CD4-positive, alpha-beta T cell (primary cell): ENCODE results near the gene CAMKK1. TPM values are rescaled to one million over a fixed set of nuclear protein-coding genes. Genes with fewer than 3 reads are reported as not detected.

Source experiments
- ATAC-seq: fragments of 200-7000 bp; cut with Tn5 transposase; one replicate; pipeline ENCODE4 v1.10.0; 2022; ENCODE audit warnings: mild to moderate bottlenecking; ENCODE audit not compliant: poor library complexity
- CTCF ChIA-PET: fragments of 350-600 bp; sonication (Branson Sonifier 250); formaldehyde crosslinking; loops from one replicate; lab custom pipeline; 2021; ENCODE audit warnings: antibody characterized with exemption, inconsistent platforms; lab: Charles Lee
- POLR2A ChIA-PET: fragments of 350-600 bp; sonication (Branson Sonifier 250); formaldehyde crosslinking; loops from one replicate; lab custom pipeline; 2021; ENCODE audit warnings: antibody characterized with exemption, inconsistent platforms; lab: Charles Lee
- DNase-seq, 14 experiments: peaks; one replicate each; pipeline ENCODE4 v3.0.0-alpha.2; 2013 to 2020; ENCODE audit warnings: mixed read lengths in 2 of 14
- H3K27ac ChIP-seq, 2 donors: one replicate each; pipeline versions ENCODE4 v1.5.1 to v1.7.0; 2013; ENCODE audit warnings: low read length in 2 of 2, low read depth in 1 of 2, mild to moderate bottlenecking in 1 of 2
- H3K27me3 ChIP-seq, 2 experiments: 1 replicate in 1 of 2; 2 replicates in 1 of 2; pipeline versions ENCODE4 v1.6.1 to v1.7.0; 2013; ENCODE audit warnings: low read length in 2 of 2, control low read depth in 1 of 2, mild to moderate bottlenecking in 1 of 2, moderate library complexity in 1 of 2; ENCODE audit not compliant: insufficient read depth in 2 of 2, control insufficient read depth in 1 of 2
- H3K36me3 ChIP-seq: one replicate; pipeline ENCODE4 v1.6.1; 2013; ENCODE audit warnings: low read length, control low read depth; ENCODE audit not compliant: insufficient read depth
- H3K4me1 ChIP-seq: one replicate; pipeline ENCODE4 v1.6.1; 2013; ENCODE audit warnings: low read length, control low read depth; ENCODE audit not compliant: insufficient read depth
- H3K4me3 ChIP-seq: one replicate; pipeline ENCODE4 v1.5.1; 2013; ENCODE audit warnings: mild to moderate bottlenecking, low read length, moderate library complexity
- H3K9me3 ChIP-seq, 2 experiments: 1 replicate in 1 of 2; 2 replicates in 1 of 2; pipeline versions ENCODE4 v1.6.1 to v1.7.0; 2013; ENCODE audit warnings: low read length in 2 of 2, mild to moderate bottlenecking in 2 of 2, control low read depth in 1 of 2, moderate library complexity in 1 of 2; ENCODE audit not compliant: control insufficient read depth in 1 of 2, insufficient read depth in 1 of 2
- H3K27ac Mint-ChIP-seq: one replicate; pipeline ENCODE4 v1.8.0; 2020; ENCODE audit warnings: mixed read lengths
- H3K27me3 Mint-ChIP-seq: one replicate; pipeline ENCODE4 v1.8.0; 2021; ENCODE audit warnings: mixed read lengths
- H3K36me3 Mint-ChIP-seq: one replicate; pipeline ENCODE4 v1.8.0; 2021; ENCODE audit warnings: low read depth, mixed read lengths
- H3K4me1 Mint-ChIP-seq: one replicate; pipeline ENCODE4 v1.8.0; 2021; ENCODE audit warnings: low read depth, mixed read lengths
- H3K4me3 Mint-ChIP-seq: one replicate; pipeline ENCODE4 v1.8.0; 2020; ENCODE audit warnings: mild to moderate bottlenecking, mixed read lengths
- H3K9me3 Mint-ChIP-seq: one replicate; pipeline ENCODE4 v1.8.0; 2020; ENCODE audit warnings: mixed read lengths
- intact Hi-C, 2 experiments: fragments of 100-400 bp; cut with DNase I in 1 of 2; cut with micrococcal nuclease in 1 of 2; formaldehyde crosslinking; loops; one replicate each; pipeline versions ENCODE4 v1.15.1 to v1.9.0; 2023 to 2025; cut with DNase I, micrococcal nuclease
- total RNA-seq, 174 experiments: library from RNA in 2 of 174; stranded (reverse) in 2 of 174; gene quantifications; one replicate each; pipeline ENCODE4 v1.2.3 and lab custom pipeline; 2021 to 2026
- TF ChIP-seq, protein P1 (sequence below): fragments of 200-600 bp; IDR thresholded peaks from one replicate; pipeline ENCODE4 v1.8.0; 2022; ENCODE audit warnings: antibody characterized with exemption, mild to moderate bottlenecking

CAMKK1 gene
- total RNA-seq, 2 experiments from 2014 or later, result 4.8 to 4.9 TPM

DNA sequence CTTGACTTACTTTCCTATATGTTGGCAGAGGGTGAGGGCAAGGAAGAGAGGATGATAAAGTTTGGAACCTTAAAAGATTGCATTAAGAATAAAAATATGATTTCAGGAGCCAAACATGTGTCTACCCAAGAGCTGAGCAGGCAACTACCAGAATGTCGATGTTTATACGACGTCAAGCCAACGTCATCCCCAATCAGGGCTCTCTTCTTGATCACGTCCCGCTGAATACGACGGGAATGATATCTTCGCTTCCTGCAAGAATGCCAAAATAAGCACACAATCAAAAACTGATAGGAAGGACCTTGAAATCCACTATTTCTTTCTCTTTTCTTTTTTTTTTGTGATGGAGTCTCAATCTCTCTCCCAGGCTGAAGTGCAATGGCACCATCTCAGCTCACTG lies 71.8 kb downstream of the CAMKK1 start:
- DNase-seq (no peak), ATAC-seq (no peak)
- Mint-ChIP-seq H3K36me3 (peaks cover 82% of the 10 kb centered on the region), H3K27ac (no peak overlapping the region), H3K4me1 (no peaks in the 10 kb centered on the region), H3K9me3 (no peaks in the 10 kb centered on the region), H3K27me3 (no peaks in the 10 kb centered on the region), H3K4me3 (no peak overlapping the region)
- Histone ChIP-seq H3K4me3 (no peak overlapping the region), H3K4me1 (no peaks in the 10 kb centered on the region), H3K36me3 (peaks cover 86% of the 10 kb centered on the region), H3K27me3 (no peaks in the 10 kb centered on the region), H3K9me3 (no peaks in the 10 kb centered on the region), H3K27ac (no peak overlapping the region)
- TF ChIP-seq, protein P1, sequence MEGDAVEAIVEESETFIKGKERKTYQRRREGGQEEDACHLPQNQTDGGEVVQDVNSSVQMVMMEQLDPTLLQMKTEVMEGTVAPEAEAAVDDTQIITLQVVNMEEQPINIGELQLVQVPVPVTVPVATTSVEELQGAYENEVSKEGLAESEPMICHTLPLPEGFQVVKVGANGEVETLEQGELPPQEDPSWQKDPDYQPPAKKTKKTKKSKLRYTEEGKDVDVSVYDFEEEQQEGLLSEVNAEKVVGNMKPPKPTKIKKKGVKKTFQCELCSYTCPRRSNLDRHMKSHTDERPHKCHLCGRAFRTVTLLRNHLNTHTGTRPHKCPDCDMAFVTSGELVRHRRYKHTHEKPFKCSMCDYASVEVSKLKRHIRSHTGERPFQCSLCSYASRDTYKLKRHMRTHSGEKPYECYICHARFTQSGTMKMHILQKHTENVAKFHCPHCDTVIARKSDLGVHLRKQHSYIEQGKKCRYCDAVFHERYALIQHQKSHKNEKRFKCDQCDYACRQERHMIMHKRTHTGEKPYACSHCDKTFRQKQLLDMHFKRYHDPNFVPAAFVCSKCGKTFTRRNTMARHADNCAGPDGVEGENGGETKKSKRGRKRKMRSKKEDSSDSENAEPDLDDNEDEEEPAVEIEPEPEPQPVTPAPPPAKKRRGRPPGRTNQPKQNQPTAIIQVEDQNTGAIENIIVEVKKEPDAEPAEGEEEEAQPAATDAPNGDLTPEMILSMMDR, result no peak
- ChIA-PET CTCF (interaction anchor here (1.2 to 1.3 kb wide), 2 partner anchors 23 to 84 kb away, joined by 3 to 4 read pairs; no protein-coding TSS in a partner anchor), POLR2A (interaction anchor here (0.6 kb wide), 3 partner anchors 74 to 1003 kb away, joined by 3 read pairs; no protein-coding TSS in a partner anchor)
- intact Hi-C loops, result loop anchor here in 1 of 2 experiments (10.0 kb wide), 1 partner anchor 776 kb away; no protein-coding TSS in a partner anchor

DNA sequence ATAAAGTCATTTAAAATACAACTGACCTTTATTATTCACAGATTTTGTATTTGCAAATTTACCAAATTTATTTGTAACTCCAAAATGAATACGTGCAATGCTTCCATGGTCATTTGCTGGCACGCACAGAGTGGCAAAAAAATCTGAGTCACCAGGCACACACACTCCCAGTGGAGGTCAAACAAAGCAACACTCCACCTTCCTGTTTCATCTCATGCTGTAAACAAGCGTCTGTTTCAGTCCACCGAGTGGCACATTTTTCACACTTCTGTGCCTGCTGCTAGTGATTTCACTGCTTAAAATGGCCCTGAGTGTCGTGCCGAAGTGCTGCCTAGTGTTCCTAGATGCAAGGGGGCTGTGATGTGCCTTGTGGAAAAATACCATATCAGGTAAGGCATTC lies 74.1 kb downstream of the CAMKK1 start:
- Mint-ChIP-seq H3K36me3 (peaks cover 82% of the 10 kb centered on the region), H3K27me3 (no peaks in the 10 kb centered on the region), H3K27ac (no peak overlapping the region), H3K4me3 (no peak overlapping the region), H3K4me1 (no peaks in the 10 kb centered on the region), H3K9me3 (no peaks in the 10 kb centered on the region)
- intact Hi-C loops, result no loop called here
- H3K27ac ChIP-seq, result no peak overlapping the region
- peaks cover 89% of the 10 kb centered on the region for H3K36me3 ChIP-seq
- H3K9me3 ChIP-seq, result no peaks in the 10 kb centered on the region
- ATAC-seq (no peak), DNase-seq (no peak)
- CTCF ChIA-PET, result no interaction called here
- no peaks in the 10 kb centered on the region for H3K4me1 ChIP-seq
- H3K27me3 ChIP-seq, result no peaks in the 10 kb centered on the region
- TF ChIP-seq, protein P1, result no peak
- POLR2A ChIA-PET, result no interaction called here
- no peak overlapping the region for H3K4me3 ChIP-seq

DNA sequence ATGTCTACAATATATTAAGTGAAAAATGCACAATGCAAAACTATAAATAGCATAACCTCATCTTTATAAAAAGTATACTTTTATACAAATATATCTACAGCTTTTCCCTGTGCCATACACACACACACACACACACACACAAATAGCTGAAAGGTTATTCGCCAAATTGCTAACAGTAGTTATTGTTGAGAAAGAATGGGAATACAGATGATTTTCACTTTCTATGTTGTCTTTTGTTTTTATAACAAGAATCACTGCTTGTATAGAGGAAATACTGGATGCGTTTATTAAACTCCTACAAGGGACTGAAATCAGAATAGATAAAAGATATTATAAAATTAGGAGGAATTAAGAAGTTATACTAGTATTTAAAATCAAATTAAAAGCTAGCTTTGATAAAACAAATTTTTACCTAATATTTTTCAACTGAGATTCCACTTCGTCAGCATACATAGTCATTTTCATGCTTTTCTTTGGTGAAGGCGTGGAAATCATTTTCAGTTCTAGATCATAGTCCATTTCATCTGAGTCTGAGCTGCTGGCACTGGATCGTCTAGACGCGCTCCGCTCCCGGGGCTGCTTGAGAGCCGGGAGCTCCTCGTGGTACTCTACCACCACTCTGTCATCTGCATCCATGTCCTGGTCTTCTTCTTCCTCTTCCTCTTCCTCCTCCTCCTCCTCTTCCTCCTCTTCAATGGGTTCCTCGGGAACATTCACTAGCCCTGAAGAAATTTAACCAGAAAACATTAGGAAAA lies 74.8 kb downstream of the CAMKK1 start:
- Histone ChIP-seq H3K27ac (no peak overlapping the region), H3K4me1 (no peaks in the 10 kb centered on the region), H3K9me3 (no peaks in the 10 kb centered on the region), H3K4me3 (no peak overlapping the region), H3K36me3 (peaks cover 91% of the 10 kb centered on the region), H3K27me3 (no peaks in the 10 kb centered on the region)
- Mint-ChIP-seq H3K4me1 (no peaks in the 10 kb centered on the region), H3K36me3 (peaks cover 84% of the 10 kb centered on the region), H3K27me3 (no peaks in the 10 kb centered on the region), H3K27ac (no peak overlapping the region), H3K4me3 (no peak overlapping the region), H3K9me3 (no peaks in the 10 kb centered on the region)
- intact Hi-C loops, result no loop called here
- POLR2A ChIA-PET, result interaction anchor here (1.0 kb wide), 1 partner anchor 8 kb away, joined by 3 read pairs; no protein-coding TSS in a partner anchor
- no peak for ATAC-seq
- TF ChIP-seq, protein P1, result no peak
- no peak for DNase-seq
- CTCF ChIA-PET, result interaction anchor here (0.8 to 1.7 kb wide), 4 partner anchors 9 to 80 kb away, joined by 3 to 8 read pairs (median 3); no protein-coding TSS in a partner anchor
